ENCODE data around the gene TMEM266.

The TMEM266 gene

DNA sequence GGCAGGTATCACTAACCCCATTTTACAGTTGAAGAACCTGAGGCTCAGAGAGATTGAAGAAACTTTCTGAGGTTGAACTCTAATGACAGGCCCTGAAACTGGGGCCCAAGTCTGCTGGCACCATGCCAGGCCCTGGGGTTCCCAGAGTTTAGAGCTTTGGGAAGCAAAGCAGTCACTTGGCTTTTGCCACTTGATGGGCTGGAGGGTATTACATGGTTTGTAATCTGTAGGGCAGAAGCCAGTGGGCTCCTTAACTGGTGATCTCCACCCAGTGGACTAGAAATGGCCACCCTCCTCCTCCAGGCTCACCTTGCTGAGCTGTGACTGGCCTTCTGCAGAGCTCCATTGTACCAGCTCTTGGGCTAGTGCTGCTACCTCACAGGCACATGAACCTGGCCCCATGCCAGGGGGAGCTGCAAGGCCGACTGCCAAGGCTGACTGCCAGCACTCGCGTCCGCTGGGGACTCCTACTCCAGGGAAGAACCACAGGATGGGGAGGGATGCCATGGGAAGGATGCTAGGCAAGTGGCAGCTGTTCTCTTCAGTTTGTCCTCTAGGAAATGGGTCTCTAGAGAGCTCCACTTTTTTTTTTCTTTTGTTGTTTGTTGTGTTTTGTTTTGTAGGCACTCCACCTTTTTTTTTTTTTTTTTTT lies 146.7 kb downstream of the TMEM266 start:
- Mint-ChIP-seq H3K4me1 (peaks cover 20% of the 10 kb centered on the region), H3K27ac (no peak overlapping the region), H3K9me3 (no peaks in the 10 kb centered on the region), H3K36me3 (ENCODE audit: low read depth) (peaks cover 34% of the 10 kb centered on the region), H3K27me3 (ENCODE audit: low read depth) (peaks cover 13% of the 10 kb centered on the region), H3K4me3 (no peak overlapping the region)
- TF ChIP-seq, protein P1, sequence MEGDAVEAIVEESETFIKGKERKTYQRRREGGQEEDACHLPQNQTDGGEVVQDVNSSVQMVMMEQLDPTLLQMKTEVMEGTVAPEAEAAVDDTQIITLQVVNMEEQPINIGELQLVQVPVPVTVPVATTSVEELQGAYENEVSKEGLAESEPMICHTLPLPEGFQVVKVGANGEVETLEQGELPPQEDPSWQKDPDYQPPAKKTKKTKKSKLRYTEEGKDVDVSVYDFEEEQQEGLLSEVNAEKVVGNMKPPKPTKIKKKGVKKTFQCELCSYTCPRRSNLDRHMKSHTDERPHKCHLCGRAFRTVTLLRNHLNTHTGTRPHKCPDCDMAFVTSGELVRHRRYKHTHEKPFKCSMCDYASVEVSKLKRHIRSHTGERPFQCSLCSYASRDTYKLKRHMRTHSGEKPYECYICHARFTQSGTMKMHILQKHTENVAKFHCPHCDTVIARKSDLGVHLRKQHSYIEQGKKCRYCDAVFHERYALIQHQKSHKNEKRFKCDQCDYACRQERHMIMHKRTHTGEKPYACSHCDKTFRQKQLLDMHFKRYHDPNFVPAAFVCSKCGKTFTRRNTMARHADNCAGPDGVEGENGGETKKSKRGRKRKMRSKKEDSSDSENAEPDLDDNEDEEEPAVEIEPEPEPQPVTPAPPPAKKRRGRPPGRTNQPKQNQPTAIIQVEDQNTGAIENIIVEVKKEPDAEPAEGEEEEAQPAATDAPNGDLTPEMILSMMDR (IDR thresholded peaks at IDR 0.05; ENCODE audit: unreplicated experiment in 3 of 3): no peak

- peak overlapping the region in 1 of 3 experiments; percentile 2 for H3K27ac Mint-ChIP-seq
Measured at GRCh38 chr15:76208084-76208785, 148.4 kb downstream of the TMEM266 start.

DNA sequence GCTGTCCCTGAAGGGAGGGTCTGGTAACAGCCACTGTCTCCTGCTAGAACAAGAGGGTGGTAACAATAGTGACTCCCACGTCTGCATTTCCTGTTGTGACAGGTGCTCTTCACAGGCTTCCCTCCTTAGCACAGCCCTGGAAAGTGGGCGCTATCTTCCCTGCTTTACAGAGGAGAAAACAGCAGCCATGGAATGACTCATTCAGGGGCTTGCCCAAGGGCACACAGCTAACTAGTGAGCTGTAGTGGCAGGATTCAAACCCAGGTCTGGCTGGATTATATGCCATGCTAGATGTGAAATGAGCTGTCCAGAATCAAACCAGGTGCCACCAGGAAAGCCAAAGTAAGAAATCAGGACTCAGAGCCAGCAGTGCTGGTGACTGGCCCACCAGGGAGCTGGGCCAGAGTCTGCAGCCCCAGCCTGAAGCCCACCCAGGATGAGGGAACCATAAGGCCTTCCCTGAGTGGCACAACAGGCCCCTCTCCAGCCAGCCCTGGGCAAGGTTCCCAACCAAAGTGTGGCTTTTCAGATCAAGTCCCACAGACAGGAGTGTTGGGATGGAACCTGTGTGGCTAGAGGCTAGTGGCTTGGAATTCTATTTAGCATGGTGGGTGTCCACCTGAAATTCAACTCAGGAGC lies 149.1 kb downstream of the TMEM266 start:
- no peaks in the 10 kb centered on the region for H3K9me3 Mint-ChIP-seq
- H3K4me3 Mint-ChIP-seq: no peak overlapping the region
- peaks cover 20% of the 10 kb centered on the region for H3K4me1 Mint-ChIP-seq
- H3K27ac Mint-ChIP-seq: no peak overlapping the region
- TF ChIP-seq, protein P1 (IDR thresholded peaks at IDR 0.05; ENCODE audit: unreplicated experiment in 3 of 3): no peak
- H3K36me3 Mint-ChIP-seq (ENCODE audit: low read depth): peaks cover 53% of the 10 kb centered on the region
- peaks cover 4% of the 10 kb centered on the region for H3K27me3 Mint-ChIP-seq (ENCODE audit: low read depth)

More at GRCh38 chr15:76208084-76208785, 148.4 kb downstream of the TMEM266 start:
- no peaks in the 10 kb centered on the region for H3K9me3 Mint-ChIP-seq
- H3K27me3 Mint-ChIP-seq (ENCODE audit: low read depth): peaks cover 9% of the 10 kb centered on the region
- H3K4me1 Mint-ChIP-seq: peaks cover 20% of the 10 kb centered on the region
- TF ChIP-seq, protein P1 (IDR thresholded peaks at IDR 0.05; ENCODE audit: unreplicated experiment in 3 of 3): no peak
- H3K36me3 Mint-ChIP-seq (ENCODE audit: low read depth): peaks cover 49% of the 10 kb centered on the region
- H3K4me3 Mint-ChIP-seq: no peak overlapping the region

DNA sequence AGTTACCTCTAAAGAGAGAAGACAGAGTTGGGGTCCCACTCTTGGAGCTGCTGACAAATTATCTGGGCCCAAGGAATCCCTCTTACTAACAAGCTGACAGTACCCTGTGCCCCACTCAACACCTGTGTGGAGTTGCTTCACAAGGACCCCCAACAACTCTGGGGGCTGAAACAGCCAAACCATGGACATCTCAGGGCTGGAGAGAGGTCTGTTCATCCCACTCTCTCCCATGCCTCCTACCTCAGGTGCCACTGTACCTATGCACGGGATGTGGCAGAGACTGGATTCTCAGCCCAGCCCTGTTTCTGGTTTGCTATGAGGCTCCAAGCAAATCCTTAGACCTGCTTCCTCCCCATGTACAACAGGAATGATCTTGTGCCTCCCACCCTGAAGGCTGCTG lies 149.7 kb downstream of the TMEM266 start:
- no peak overlapping the region for H3K27ac Mint-ChIP-seq
- peaks cover 57% of the 10 kb centered on the region for H3K36me3 Mint-ChIP-seq (ENCODE audit: low read depth)
- no peak overlapping the region for H3K4me3 Mint-ChIP-seq
- no peaks in the 10 kb centered on the region for H3K9me3 Mint-ChIP-seq
- peaks cover 20% of the 10 kb centered on the region for H3K4me1 Mint-ChIP-seq
- H3K27me3 Mint-ChIP-seq (ENCODE audit: low read depth): peaks cover 4% of the 10 kb centered on the region
- TF ChIP-seq, protein P1 (IDR thresholded peaks at IDR 0.05; ENCODE audit: unreplicated experiment in 3 of 3): no peak

DNA sequence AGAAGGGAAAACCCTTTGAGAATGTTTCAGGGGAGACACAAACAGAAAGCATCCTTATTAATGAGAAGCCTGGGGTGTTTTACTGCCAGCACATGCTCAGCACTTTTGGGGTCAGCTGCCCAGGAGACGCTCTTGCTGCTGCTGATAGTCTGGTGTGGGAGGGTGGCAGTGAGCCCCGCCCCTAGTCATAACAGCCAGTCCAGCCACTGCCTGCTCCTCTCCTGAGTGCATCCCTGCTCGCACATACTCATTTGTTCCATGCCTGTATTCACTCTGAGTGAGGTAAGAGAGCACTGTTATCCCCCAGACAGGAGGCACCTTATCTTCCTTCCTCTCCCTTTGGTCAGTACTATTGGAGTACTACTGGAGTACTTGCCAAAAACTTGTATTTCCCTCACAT lies 150.2 kb downstream of the TMEM266 start:
- Mint-ChIP-seq H3K4me3 (no peak overlapping the region), H3K36me3 (ENCODE audit: low read depth) (peaks cover 57% of the 10 kb centered on the region), H3K27me3 (ENCODE audit: low read depth) (peaks cover 4% of the 10 kb centered on the region), H3K27ac (no peak overlapping the region), H3K4me1 (peaks cover 20% of the 10 kb centered on the region), H3K9me3 (no peaks in the 10 kb centered on the region)
- TF ChIP-seq, protein P1 (IDR thresholded peaks at IDR 0.05; ENCODE audit: unreplicated experiment in 3 of 3): no peak

Measured in nephron (organoid).